ENCODE results near the gene SLC44A1. TPM values are rescaled to one million over a fixed set of nuclear protein-coding genes. Genes with fewer than 3 reads are reported as not detected.

The SLC44A1 gene
- total RNA-seq, 4 donors from 2014 or later = 25.7 to 37.8 (median 28.3) TPM

DNA sequence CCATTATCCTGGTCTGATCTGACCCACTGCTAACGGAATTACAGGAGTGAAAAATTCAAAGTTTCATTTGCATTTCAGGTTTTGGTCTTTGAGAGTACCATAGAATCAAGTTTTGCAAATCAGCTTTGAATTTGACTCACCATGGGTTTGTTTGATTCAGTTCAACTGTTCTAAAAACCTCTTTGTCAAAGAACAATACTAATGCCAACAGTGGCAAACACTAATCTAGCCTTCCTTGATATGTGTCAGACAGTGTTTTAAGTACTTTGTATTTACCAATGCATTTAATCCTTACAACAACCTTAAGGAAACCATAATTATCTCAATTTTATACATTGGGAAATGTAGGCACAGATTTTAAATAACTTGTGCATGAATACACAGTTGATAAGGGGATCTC lies 193.3 kb downstream of the SLC44A1 start:
- H3K36me3 ChIP-seq = no peaks in the 10 kb centered on the region
- H3K27ac ChIP-seq (replicated peaks in 1 of 4) = no peak overlapping the region
- intact Hi-C loops (cut with DNase I) = no loop called here
- H3K4me3 ChIP-seq = no peak overlapping the region
- peaks cover 0 to 6% (median 6%) of the 10 kb centered on the region in 4 donors for H3K4me1 ChIP-seq
- TF ChIP-seq POLR2A (IDR thresholded peaks at IDR 0.05; ENCODE audit: low read depth) = no peak
- TF ChIP-seq EP300 (IDR thresholded peaks at IDR 0.05) = no peak
- TF ChIP-seq, protein P1, sequence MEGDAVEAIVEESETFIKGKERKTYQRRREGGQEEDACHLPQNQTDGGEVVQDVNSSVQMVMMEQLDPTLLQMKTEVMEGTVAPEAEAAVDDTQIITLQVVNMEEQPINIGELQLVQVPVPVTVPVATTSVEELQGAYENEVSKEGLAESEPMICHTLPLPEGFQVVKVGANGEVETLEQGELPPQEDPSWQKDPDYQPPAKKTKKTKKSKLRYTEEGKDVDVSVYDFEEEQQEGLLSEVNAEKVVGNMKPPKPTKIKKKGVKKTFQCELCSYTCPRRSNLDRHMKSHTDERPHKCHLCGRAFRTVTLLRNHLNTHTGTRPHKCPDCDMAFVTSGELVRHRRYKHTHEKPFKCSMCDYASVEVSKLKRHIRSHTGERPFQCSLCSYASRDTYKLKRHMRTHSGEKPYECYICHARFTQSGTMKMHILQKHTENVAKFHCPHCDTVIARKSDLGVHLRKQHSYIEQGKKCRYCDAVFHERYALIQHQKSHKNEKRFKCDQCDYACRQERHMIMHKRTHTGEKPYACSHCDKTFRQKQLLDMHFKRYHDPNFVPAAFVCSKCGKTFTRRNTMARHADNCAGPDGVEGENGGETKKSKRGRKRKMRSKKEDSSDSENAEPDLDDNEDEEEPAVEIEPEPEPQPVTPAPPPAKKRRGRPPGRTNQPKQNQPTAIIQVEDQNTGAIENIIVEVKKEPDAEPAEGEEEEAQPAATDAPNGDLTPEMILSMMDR (IDR thresholded peaks at IDR 0.05) = no peak
- TF ChIP-seq POLR2AphosphoS5 (IDR thresholded peaks at IDR 0.05) = no peak
- WGBS = 87% methylated on average over 1 of the region's 1 CpG
- H3K9me3 ChIP-seq = no peaks in the 10 kb centered on the region
- no peak for DNase-seq (ENCODE audit: extremely low spot score)
- H3K27me3 ChIP-seq = no peaks in the 10 kb centered on the region

DNA sequence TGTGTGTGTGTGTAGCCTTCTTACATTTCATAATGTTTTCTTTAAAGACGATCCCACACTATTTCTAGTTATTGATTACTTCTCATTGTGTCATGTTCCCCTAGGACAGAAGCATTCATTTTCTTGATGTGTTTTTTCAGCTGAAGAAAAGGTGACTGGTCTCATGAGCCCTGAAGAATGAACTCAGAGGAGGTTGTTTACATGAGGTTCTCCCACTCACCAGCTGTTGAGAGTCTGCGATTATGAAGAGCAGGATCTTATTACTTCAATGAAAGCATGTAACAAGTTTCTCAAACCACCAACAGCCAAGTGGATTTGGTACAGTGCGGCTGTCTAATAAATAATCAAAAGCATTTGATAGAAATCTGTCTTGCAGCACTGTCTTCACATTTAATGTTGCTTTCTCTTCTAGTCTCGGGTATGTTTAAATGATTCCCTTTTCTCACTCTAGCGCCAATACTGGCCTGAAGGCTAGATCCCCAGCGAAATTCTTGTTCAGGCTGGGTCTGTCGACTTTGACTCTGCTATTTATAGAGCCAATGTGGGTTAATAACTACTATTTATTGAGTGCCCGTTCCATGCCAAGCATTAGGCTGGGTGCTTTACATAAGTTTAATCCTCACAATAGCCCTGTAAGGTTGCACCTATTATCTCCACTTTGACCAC lies 193.8 kb downstream of the SLC44A1 start:
- TF ChIP-seq, protein P1 (IDR thresholded peaks at IDR 0.05) = no peak
- TF ChIP-seq EP300 (IDR thresholded peaks at IDR 0.05) = no peak
- no peak for TF ChIP-seq POLR2A (IDR thresholded peaks at IDR 0.05; ENCODE audit: low read depth)
- TF ChIP-seq POLR2AphosphoS5 (IDR thresholded peaks at IDR 0.05) = no peak
- Histone ChIP-seq H3K27me3 (no peaks in the 10 kb centered on the region), H3K4me3 (no peak overlapping the region), H3K9me3 (no peaks in the 10 kb centered on the region), H3K27ac (replicated peaks in 1 of 4) (no peak overlapping the region), H3K36me3 (no peaks in the 10 kb centered on the region), H3K4me1 (peaks cover 0 to under 1% (median under 1%) of the 10 kb centered on the region in 4 donors)
- 48% methylated on average over 8 of the region's 8 CpGs for WGBS
- DNase-seq (ENCODE audit: extremely low spot score) = no peak
- intact Hi-C loops (cut with DNase I) = no loop called here

DNA sequence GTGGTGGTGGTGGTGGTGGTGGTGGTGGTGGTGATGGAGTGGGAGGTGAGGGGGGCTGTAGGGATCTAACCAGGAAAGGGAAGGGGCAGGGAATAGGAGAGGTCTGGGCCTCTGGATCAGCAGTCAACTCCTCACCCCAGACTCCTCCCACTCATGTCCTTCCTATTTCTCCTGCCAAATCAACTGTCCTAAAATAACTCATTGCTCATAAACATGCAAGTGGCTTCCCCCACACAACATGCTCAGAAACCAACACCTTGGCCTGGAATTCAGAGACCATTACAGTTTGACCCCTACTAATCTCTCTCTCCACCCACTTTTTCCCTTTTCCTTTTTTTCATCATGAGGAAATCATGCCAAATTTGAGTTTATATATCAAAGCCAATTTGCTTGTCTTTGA lies 195.0 kb downstream of the SLC44A1 start:
- DNase-seq (ENCODE audit: extremely low spot score) = no peak
- H3K36me3 ChIP-seq = no peaks in the 10 kb centered on the region
- H3K9me3 ChIP-seq = no peaks in the 10 kb centered on the region
- H3K27me3 ChIP-seq = no peaks in the 10 kb centered on the region
- H3K4me1 ChIP-seq = no peaks in the 10 kb centered on the region
- TF ChIP-seq EP300 (IDR thresholded peaks at IDR 0.05) (no peak), POLR2A (IDR thresholded peaks at IDR 0.05; ENCODE audit: low read depth) (no peak), POLR2AphosphoS5 (IDR thresholded peaks at IDR 0.05) (no peak)
- TF ChIP-seq, protein P1 (IDR thresholded peaks at IDR 0.05) = no peak
- H3K27ac ChIP-seq (replicated peaks in 1 of 4) = no peak overlapping the region
- no peak overlapping the region for H3K4me3 ChIP-seq
- intact Hi-C loops (cut with DNase I) = no loop called here

DNA sequence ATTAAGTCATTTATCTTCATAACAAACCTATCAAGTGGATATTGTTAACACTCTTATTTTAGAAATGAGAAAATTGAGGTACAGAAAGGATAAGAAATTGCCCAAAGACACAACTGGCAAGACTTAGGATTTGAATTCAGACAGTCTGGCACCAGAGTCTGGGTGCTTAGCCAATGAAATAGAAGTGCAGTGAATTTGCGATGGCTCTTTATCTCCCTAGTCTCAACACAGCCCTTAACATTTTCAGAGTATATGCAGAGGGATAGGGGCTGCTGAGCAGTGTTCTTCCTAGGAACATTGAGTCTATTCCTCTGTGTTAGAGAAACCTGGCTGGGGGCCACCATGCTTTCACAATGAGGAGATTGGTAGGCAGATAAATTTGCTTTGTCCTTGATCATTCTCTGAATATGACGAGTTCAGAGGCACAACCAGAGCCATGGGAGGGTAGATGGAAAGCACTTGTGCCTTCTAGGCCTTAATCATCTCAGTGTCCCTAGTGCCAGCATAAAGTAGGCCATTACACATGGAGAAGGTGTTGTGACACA lies 197.2 kb downstream of the SLC44A1 start:
- Histone ChIP-seq H3K4me3 (no peak overlapping the region), H3K9me3 (no peaks in the 10 kb centered on the region), H3K27ac (replicated peaks in 1 of 4) (no peak overlapping the region), H3K4me1 (no peaks in the 10 kb centered on the region), H3K36me3 (no peaks in the 10 kb centered on the region), H3K27me3 (no peaks in the 10 kb centered on the region)
- intact Hi-C loops (cut with DNase I) = no loop called here
- 81% methylated on average over 2 of the region's 2 CpGs for WGBS
- TF ChIP-seq EP300 (IDR thresholded peaks at IDR 0.05) (no peak), POLR2A (IDR thresholded peaks at IDR 0.05; ENCODE audit: low read depth) (no peak), POLR2AphosphoS5 (IDR thresholded peaks at IDR 0.05) (no peak)
- TF ChIP-seq, protein P1 (IDR thresholded peaks at IDR 0.05) = no peak
- DNase-seq (ENCODE audit: extremely low spot score) = no peak

Measured in esophagus muscularis mucosa (tissue), 4 donors.